GM23338 (cell line): ENCODE data around the gene GRIK4. TPM values are rescaled to one million over a fixed set of nuclear protein-coding genes. Genes with fewer than 3 reads are reported as not detected.

Experiments
- ATAC-seq: fragments of 200-7000 bp; cut with Tn5 transposase; 3 replicates; pipeline ENCODE4 v1.9.1; 2020
- DNase-seq: peaks from one replicate; pipeline ENCODE4 v3.0.0-alpha.2; 2015; ENCODE audit warnings: low spot score
- H2AFZ ChIP-seq: fragments of 200-600 bp; sonication (generic); 2 replicates; pipeline ENCODE4 v1.8.0; 2016; ENCODE audit warnings: antibody characterized with exemption, mild to moderate bottlenecking, moderate library complexity
- H3F3A ChIP-seq: fragments of 200-600 bp; sonication (generic); replicated peaks from 2 replicates; pipeline ENCODE4 v1.8.0; 2017; ENCODE audit warnings: antibody characterized with exemption, mixed run types, low read depth
- H3K27ac ChIP-seq: fragments of 200-600 bp; sonication (generic); 2 replicates; pipeline ENCODE4 v1.6.1; 2016; ENCODE audit warnings: low read depth
- H3K27me3 ChIP-seq: fragments of 200-600 bp; sonication (generic); 2 replicates; pipeline ENCODE4 v1.8.0; 2016; ENCODE audit warnings: mild to moderate bottlenecking, mixed run types, moderate library complexity; ENCODE audit not compliant: insufficient read depth
- H3K36me3 ChIP-seq: fragments of 200-600 bp; sonication (generic); 2 replicates; pipeline ENCODE4 v1.8.0; 2016; ENCODE audit warnings: mild to moderate bottlenecking; ENCODE audit not compliant: insufficient read depth
- H3K4me1 ChIP-seq: fragments of 200-600 bp; sonication (generic); 2 replicates; pipeline ENCODE4 v1.8.0; 2016; ENCODE audit warnings: mild to moderate bottlenecking, moderate library complexity; ENCODE audit not compliant: insufficient read depth
- H3K4me2 ChIP-seq: fragments of 200-600 bp; sonication (generic); 2 replicates; pipeline ENCODE4 v1.7.1; 2017; ENCODE audit warnings: mixed run types
- H3K4me3 ChIP-seq: fragments of 200-600 bp; sonication (generic); 2 replicates; pipeline ENCODE4 v1.6.1; 2016; ENCODE audit warnings: mixed run types
- H3K79me2 ChIP-seq: fragments of 200-600 bp; sonication (generic); replicated peaks from 2 replicates; pipeline ENCODE4 v1.8.0; 2017; ENCODE audit warnings: mild to moderate bottlenecking; ENCODE audit not compliant: insufficient read depth
- H3K9me2 ChIP-seq: fragments of 200-600 bp; sonication (generic); 2 replicates; pipeline ENCODE4 v1.8.0; 2017; ENCODE audit not compliant: insufficient read depth
- H4K20me1 ChIP-seq: fragments of 200-600 bp; sonication (generic); replicated peaks from 2 replicates; pipeline ENCODE4 v1.8.0; 2017; ENCODE audit warnings: mild to moderate bottlenecking; ENCODE audit not compliant: insufficient read depth
- H3K27ac Mint-ChIP-seq: 2 replicates; pipeline ENCODE4 v1.8.0; 2020; ENCODE audit warnings: inconsistent platforms, mild to moderate bottlenecking, moderate library complexity, mixed read lengths
- H3K27me3 Mint-ChIP-seq: 3 replicates; pipeline ENCODE4 v1.8.0; 2022; ENCODE audit warnings: low read depth, mild to moderate bottlenecking, moderate library complexity, mixed read lengths, inconsistent platforms; ENCODE audit not compliant: insufficient read depth, poor library complexity
- H3K36me3 Mint-ChIP-seq: 3 replicates; pipeline ENCODE4 v1.8.0; 2021; ENCODE audit warnings: low read depth, mild to moderate bottlenecking, inconsistent platforms, moderate library complexity, mixed read lengths
- H3K4me1 Mint-ChIP-seq: 3 replicates; pipeline ENCODE4 v1.8.0; 2020; ENCODE audit warnings: mild to moderate bottlenecking, inconsistent platforms, mixed read lengths
- H3K4me3 Mint-ChIP-seq: 3 replicates; pipeline ENCODE4 v1.8.0; 2021; ENCODE audit warnings: moderate library complexity, mild to moderate bottlenecking, inconsistent platforms, mixed read lengths
- H3K9me3 Mint-ChIP-seq: 3 replicates; pipeline ENCODE4 v1.8.0; 2020; ENCODE audit warnings: moderate library complexity, mild to moderate bottlenecking, inconsistent platforms, mixed read lengths
- CREB1 ChIP-seq: fragments of 250-450 bp; sonication (Bioruptor Pico); IDR thresholded peaks from 2 replicates; pipeline ENCODE4 v1.5.0; 2020; ENCODE audit warnings: low read depth, mild to moderate bottlenecking, moderate library complexity
- CTCF ChIP-seq, 2 experiments: fragments of 200-600 bp in 1 of 2; sonication (generic) in 1 of 2; conservative IDR thresholded peaks; 2 replicates each; pipeline versions ENCODE4 v1.5.1 to v1.6.1; 2016 to 2017; ENCODE audit warnings: antibody characterized with exemption in 2 of 2, low read depth in 2 of 2, mild to moderate bottlenecking in 2 of 2, moderate library complexity in 1 of 2
- ETS1 ChIP-seq: IDR thresholded peaks from 2 replicates; pipeline ENCODE4 v1.6.1; 2016; ENCODE audit warnings: antibody characterized with exemption
- EZH2 ChIP-seq: fragments of 200-600 bp; sonication (generic); IDR thresholded peaks from one replicate; pipeline ENCODE4 v1.8.0; 2017; ENCODE audit warnings: antibody characterized with exemption, mild to moderate bottlenecking, low read depth; ENCODE audit not compliant: unreplicated experiment
- EZH2phosphoT487 ChIP-seq: fragments of 200-600 bp; sonication (generic); IDR thresholded peaks from one replicate; pipeline ENCODE4 v1.8.1; 2018; ENCODE audit warnings: antibody characterized with exemption; ENCODE audit not compliant: unreplicated experiment
- JUNB ChIP-seq: IDR thresholded peaks from one replicate; pipeline ENCODE4 v1.6.1; 2016; ENCODE audit warnings: antibody characterized with exemption; ENCODE audit not compliant: unreplicated experiment
- NANOG ChIP-seq: IDR thresholded peaks from 2 replicates; pipeline ENCODE4 v1.6.1; 2016; ENCODE audit warnings: antibody characterized with exemption, borderline replicate concordance
- POLR2AphosphoS5 ChIP-seq: IDR thresholded peaks from 2 replicates; pipeline ENCODE4 v1.6.1; 2016; ENCODE audit warnings: antibody characterized with exemption, low read depth
- REST ChIP-seq: IDR thresholded peaks from one replicate; pipeline ENCODE4 v1.6.1; 2018; ENCODE audit warnings: antibody characterized with exemption; ENCODE audit not compliant: unreplicated experiment
- STAT1 ChIP-seq: IDR thresholded peaks from one replicate; pipeline ENCODE4 v1.6.1; 2016; ENCODE audit warnings: antibody characterized with exemption; ENCODE audit not compliant: unreplicated experiment
- ZNF114 ChIP-seq: fragments of 250-450 bp; sonication (Bioruptor Pico); IDR thresholded peaks from 2 replicates; pipeline ENCODE4 v1.5.0; 2020; ENCODE audit warnings: mild to moderate bottlenecking, moderate library complexity
- ZNF331 ChIP-seq: fragments of 250-450 bp; sonication (Bioruptor Pico); IDR thresholded peaks from 2 replicates; pipeline ENCODE4 v1.5.0; 2020; ENCODE audit warnings: low read depth, mild to moderate bottlenecking, moderate library complexity
- ZNF462 ChIP-seq: fragments of 250-450 bp; sonication (Bioruptor Pico); IDR thresholded peaks from 2 replicates; pipeline ENCODE4 v1.5.0; 2020; ENCODE audit warnings: mild to moderate bottlenecking, moderate library complexity
- polyA plus RNA-seq: library from polyadenylated mRNA; unstranded; fragments of >200 nt; fragmentation: Nextera tagmentation; extraction: Ambion mirVana; gene quantifications from 2 replicates; pipeline ENCODE4 v1.2.1, GENCODE V29; 2016
- total RNA-seq: library from RNA; depleted of rRNA; stranded (reverse); fragments of >200 nt; shearing (Covaris generic); gene quantifications from 2 replicates; pipeline ENCODE4 v1.2.3, GENCODE V29; 2014

The GRIK4 gene
- total and polyA plus RNA-seq, 2 experiments from 2014 or later, result 0.63 to 2.2 TPM

GRCh38 chr11:120710354-120711131 lies 199.0 kb downstream of the GRIK4 start:
- H3F3A ChIP-seq, result no peaks in the 10 kb centered on the region

More at GRCh38 chr11:120710354-120711131, 199.0 kb downstream of the GRIK4 start:
- peak; percentile 77 for DNase-seq
- ATAC-seq, result peak; percentile 90
- H3K4me3 ChIP-seq, result no peak overlapping the region
- Mint-ChIP-seq H3K9me3 (peaks cover 3% of the 10 kb centered on the region; the same call in 1 of the 3 replicates), H3K36me3 (no peaks in the 10 kb centered on the region; the same call in 2 of the 3 replicates), H3K27ac (no peak overlapping the region; the same call in 1 of the 2 replicates), H3K4me1 (peaks cover 34% of the 10 kb centered on the region), H3K27me3 (no peaks in the 10 kb centered on the region), H3K4me3 (no peak overlapping the region)
- H2AFZ ChIP-seq, result no peak overlapping the region
- H3K9me2 ChIP-seq, result no peaks in the 10 kb centered on the region
- H4K20me1 ChIP-seq, result no peaks in the 10 kb centered on the region
- peaks cover 12% of the 10 kb centered on the region; the same call in 1 of the 2 replicates for H3K4me1 ChIP-seq
- no peak overlapping the region for H3K27ac ChIP-seq
- H3K27me3 ChIP-seq, result no peaks in the 10 kb centered on the region
- H3K79me2 ChIP-seq, result no peaks in the 10 kb centered on the region
- H3K36me3 ChIP-seq, result no peaks in the 10 kb centered on the region
- H3K4me2 ChIP-seq, result peak overlapping the region; percentile 62
- TF ChIP-seq EZH2phosphoT487 (no peak), JUNB (no peak), ZNF462 (CRISPR knock-in tag) (no peak), CREB1 (CRISPR knock-in tag) (no peak), ZNF114 (no peak), STAT1 (no peak), NANOG (no peak), POLR2AphosphoS5 (no peak), CTCF (conservative IDR thresholded peaks at IDR 0.05; ENCODE audit: low read depth in 2 of 2) (no peak), REST (no peak), ETS1 (no peak), ZNF331 (CRISPR knock-in tag) (no peak), EZH2 (no peak)
